Endothelial cell of umbilical vein (primary cell): ENCODE measurements around the gene CSNK1G2. TPM values are rescaled to one million over a fixed set of nuclear protein-coding genes. Genes with fewer than 3 reads are reported as not detected.

Experiments used
- BruUV-seq: library from RNA; stranded (reverse); fragments of 400-500 nt; replicated peaks from 2 replicates; lab custom pipeline; 2021; lab: Mats Ljungman, UMichigan
- CTCF ChIA-PET: fragments of 300-600, 350-600 bp; sonication (Branson Sonifier 250); formaldehyde crosslinking; loops from one replicate; lab custom pipeline; 2021; ENCODE audit warnings: antibody characterized with exemption, inconsistent platforms; lab: Charles Lee
- POLR2A ChIA-PET: fragments of 300-600, 350-600 bp; sonication (Branson Sonifier 250); formaldehyde crosslinking; loops from one replicate; lab custom pipeline; 2021; ENCODE audit warnings: antibody characterized with exemption, inconsistent platforms; lab: Charles Lee
- DNase-seq: peaks from one replicate; pipeline ENCODE4 v3.0.0-alpha.2; 2011; ENCODE audit warnings: low read depth, low spot score
- FAIRE-seq: peaks from 2 replicates; lab custom pipeline; 2011; peaks lifted over from hg19 to GRCh38; lab: Jason Lieb, UNC
- H2AFZ ChIP-seq: 2 replicates; pipeline ENCODE4 v1.6.0; 2012; ENCODE audit warnings: low read depth, low read length, control low read depth, inconsistent platforms
- H3K27ac ChIP-seq: 2 replicates; pipeline ENCODE4 v1.5.1; 2011; ENCODE audit warnings: low read depth, mild to moderate bottlenecking, control low read depth, low read length, moderate library complexity; ENCODE audit not compliant: insufficient read depth
- H3K27me3 ChIP-seq, 2 experiments: 2 replicates each; pipeline versions ENCODE4 v1.6.0 to v1.6.1; 2011; ENCODE audit warnings: low read length in 2 of 2, mixed read lengths in 1 of 2; ENCODE audit not compliant: control insufficient read depth in 2 of 2, insufficient read depth in 2 of 2
- H3K36me3 ChIP-seq, 2 experiments: 2 replicates in 1 of 2; 3 replicates in 1 of 2; pipeline ENCODE4 v1.5.1; 2011; ENCODE audit warnings: low read length in 2 of 2, mild to moderate bottlenecking in 1 of 2, moderate library complexity in 1 of 2; ENCODE audit not compliant: control insufficient read depth in 2 of 2, insufficient read depth in 2 of 2; ENCODE audit errors: extremely low read depth in 1 of 2
- H3K4me1 ChIP-seq: 3 replicates; pipeline ENCODE4 v1.5.1; 2011; ENCODE audit warnings: mild to moderate bottlenecking, low read length; ENCODE audit not compliant: control insufficient read depth, insufficient read depth; ENCODE audit errors: extremely low read depth
- H3K4me2 ChIP-seq: 2 replicates; pipeline ENCODE4 v1.6.1; 2011; ENCODE audit warnings: low read length, control low read depth, mixed read lengths; ENCODE audit not compliant: insufficient read depth
- H3K4me3 ChIP-seq, 3 experiments: fragments of 200-600 bp in 1 of 3; sonication (generic), shearing (Covaris generic) in 1 of 3; replicated peaks in 1 of 3; 2 replicates each; pipeline ENCODE4 v1.5.1; 2011 to 2016; ENCODE audit warnings: control low read depth in 3 of 3, low read length in 3 of 3, mild to moderate bottlenecking in 2 of 3, inconsistent platforms in 1 of 3, low read depth in 1 of 3, moderate library complexity in 1 of 3; ENCODE audit not compliant: insufficient read depth in 1 of 3
- H3K79me2 ChIP-seq: 2 replicates; pipeline ENCODE4 v1.6.0; 2012; ENCODE audit warnings: low read length, inconsistent platforms; ENCODE audit not compliant: control insufficient read depth, insufficient read depth
- H3K9ac ChIP-seq: replicated peaks from 2 replicates; pipeline ENCODE3; 2011; ENCODE audit warnings: low read length, control low read depth; ENCODE audit not compliant: insufficient read depth; ENCODE audit errors: extremely low read depth
- H3K9me1 ChIP-seq: replicated peaks from 3 replicates; pipeline ENCODE4 v1.6.0; 2011; ENCODE audit warnings: mild to moderate bottlenecking, low read length; ENCODE audit not compliant: control insufficient read depth, insufficient read depth; ENCODE audit errors: extremely low read depth
- H3K9me3 ChIP-seq: replicated peaks from 2 replicates; pipeline ENCODE4 v1.5.1; 2012; ENCODE audit warnings: low read length, inconsistent platforms; ENCODE audit not compliant: control insufficient read depth, insufficient read depth
- H4K20me1 ChIP-seq: replicated peaks from 2 replicates; pipeline ENCODE3; 2011; ENCODE audit warnings: mild to moderate bottlenecking, low read length; ENCODE audit not compliant: control insufficient read depth, insufficient read depth; ENCODE audit errors: extremely low read depth
- EZH2 ChIP-seq: IDR thresholded peaks from 2 replicates; pipeline ENCODE4 v1.6.1; 2012; ENCODE audit warnings: borderline replicate concordance, low read depth, mild to moderate bottlenecking, moderate library complexity, low read length, inconsistent platforms; ENCODE audit not compliant: severe bottlenecking
- FOS ChIP-seq: IDR thresholded peaks from 2 replicates; pipeline ENCODE4 v1.6.1; 2011; ENCODE audit warnings: mild to moderate bottlenecking, low read length, moderate library complexity, borderline replicate concordance; ENCODE audit not compliant: insufficient read depth
- GATA2 ChIP-seq: IDR thresholded peaks from 2 replicates; pipeline ENCODE4 v1.7.0; 2011; ENCODE audit warnings: low read depth, mild to moderate bottlenecking, moderate library complexity, mixed read lengths, low read length; ENCODE audit not compliant: insufficient read length, insufficient read depth
- JUN ChIP-seq: IDR thresholded peaks from 2 replicates; pipeline ENCODE4 v1.6.1; 2011; ENCODE audit warnings: borderline replicate concordance, low read depth; ENCODE audit not compliant: insufficient read length, insufficient read depth
- MYC ChIP-seq: IDR thresholded peaks from one replicate; pipeline ENCODE4 v1.6.1; 2011; ENCODE audit warnings: mild to moderate bottlenecking, low read depth, low read length
- POLR2A ChIP-seq: IDR thresholded peaks from 2 replicates; pipeline ENCODE4 v1.6.1; 2012; ENCODE audit warnings: low read depth, mild to moderate bottlenecking, control low read depth, low read length
- POLR2AphosphoS5 ChIP-seq: IDR thresholded peaks from 2 replicates; pipeline ENCODE4 v1.6.1; 2012; ENCODE audit warnings: low read depth, mild to moderate bottlenecking, control low read depth, low read length, moderate library complexity; ENCODE audit not compliant: insufficient read depth
- dilution Hi-C: fragments of 300-500 bp; cut with MboI; formaldehyde crosslinking; loops from one replicate; pipeline ENCODE4 v1.15.0; 2019; ENCODE audit warnings: low sequenced_read_pairs; ENCODE audit not compliant: extremely low pct_ligation_motif_present
- intact Hi-C: fragments of 100-400 bp; cut with micrococcal nuclease; formaldehyde crosslinking; loops from one replicate; pipeline ENCODE4 v1.10.0; 2022
- polyA plus RNA-seq, 4 experiments: library from polyadenylated mRNA; depleted of rRNA in 3 of 4; stranded (reverse) in 3 of 4; unstranded in 1 of 4; fragments of >200 nt; gene quantifications; 2 replicates each; pipeline versions ENCODE4 v1.2.1 to v1.2.3, GENCODE V29; 2011 to 2012; ENCODE audit warnings: missing spikeins in 1 of 4
- total RNA-seq: library from RNA; stranded (reverse); gene quantifications from 2 replicates; pipeline ENCODE4 v1.2.3, GENCODE V29; 2021
- TF ChIP-seq, protein P1 (sequence below): IDR thresholded peaks from 2 replicates; pipeline ENCODE4 v1.6.1; 2011; ENCODE audit not compliant: insufficient read depth, insufficient read length

Gene CSNK1G2
- total and polyA plus RNA-seq, 2 donors (not counting 3 experiments of a cell fraction or from before 2014, with no cell fraction given), result 96.6 to 110 TPM

DNA sequence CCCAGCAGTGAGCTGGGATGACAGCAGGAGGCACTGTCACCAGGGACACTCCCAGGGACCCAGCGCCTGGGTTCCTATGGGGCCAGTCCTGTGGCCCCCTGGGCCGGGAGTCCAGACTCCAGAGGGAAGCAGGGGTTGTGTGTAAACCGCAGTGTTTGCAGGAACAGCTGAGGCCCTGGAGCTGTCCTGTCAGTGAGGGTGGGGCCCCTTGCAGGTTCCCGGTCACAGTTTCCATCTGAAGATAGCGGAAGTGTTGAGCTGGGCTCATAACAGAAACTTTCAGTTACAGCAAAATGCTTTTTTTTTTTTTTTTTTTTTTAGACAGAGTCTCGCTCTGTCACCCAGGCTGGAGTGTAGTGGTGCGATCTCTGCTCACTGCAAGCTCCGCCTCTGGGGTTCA lies 17.7 kb upstream of the CSNK1G2 start:
- Histone ChIP-seq H3K79me2 (no peaks in the 10 kb centered on the region), H3K4me3 (no peak overlapping the region), H3K4me1 (no peaks in the 10 kb centered on the region), H3K27me3 (no peaks in the 10 kb centered on the region), H3K9me3 (no peaks in the 10 kb centered on the region), H3K9me1 (no peaks in the 10 kb centered on the region), H3K4me2 (no peak overlapping the region), H3K27ac (no peak overlapping the region), H3K9ac (no peak overlapping the region), H2AFZ (no peak overlapping the region), H4K20me1 (no peaks in the 10 kb centered on the region), H3K36me3 (peaks cover 5 to 29% of the 10 kb centered on the region in 2 experiments)
- ChIA-PET CTCF (interaction anchor here (0.7 kb wide), 1 partner anchor 171 kb away, joined by 3 read pairs; no protein-coding TSS in a partner anchor), POLR2A (no interaction called here)
- DNase-seq (no peak), FAIRE-seq (no peak)
- dilution Hi-C loops (no loop called here), intact Hi-C loops (no loop called here)
- TF ChIP-seq MYC, result no peak
- no peak for TF ChIP-seq FOS
- no peak for TF ChIP-seq GATA2
- TF ChIP-seq EZH2, result no peak
- TF ChIP-seq POLR2AphosphoS5, result no peak
- TF ChIP-seq POLR2A, result no peak
- TF ChIP-seq, protein P1, sequence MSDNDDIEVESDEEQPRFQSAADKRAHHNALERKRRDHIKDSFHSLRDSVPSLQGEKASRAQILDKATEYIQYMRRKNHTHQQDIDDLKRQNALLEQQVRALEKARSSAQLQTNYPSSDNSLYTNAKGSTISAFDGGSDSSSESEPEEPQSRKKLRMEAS, result no peak
- no peak for TF ChIP-seq JUN
- BruUV-seq, result no TSS peak
